NCI-H510A treated with DMSO at 0.1 percent for 48 hours (cell line): Measurements from ENCODE around the gene CLRN3.

Experiments used
- DNase-seq: peaks from one replicate; lab custom pipeline; 2025; lab: John Stamatoyannopoulos, UW

Gene CLRN3

DNA sequence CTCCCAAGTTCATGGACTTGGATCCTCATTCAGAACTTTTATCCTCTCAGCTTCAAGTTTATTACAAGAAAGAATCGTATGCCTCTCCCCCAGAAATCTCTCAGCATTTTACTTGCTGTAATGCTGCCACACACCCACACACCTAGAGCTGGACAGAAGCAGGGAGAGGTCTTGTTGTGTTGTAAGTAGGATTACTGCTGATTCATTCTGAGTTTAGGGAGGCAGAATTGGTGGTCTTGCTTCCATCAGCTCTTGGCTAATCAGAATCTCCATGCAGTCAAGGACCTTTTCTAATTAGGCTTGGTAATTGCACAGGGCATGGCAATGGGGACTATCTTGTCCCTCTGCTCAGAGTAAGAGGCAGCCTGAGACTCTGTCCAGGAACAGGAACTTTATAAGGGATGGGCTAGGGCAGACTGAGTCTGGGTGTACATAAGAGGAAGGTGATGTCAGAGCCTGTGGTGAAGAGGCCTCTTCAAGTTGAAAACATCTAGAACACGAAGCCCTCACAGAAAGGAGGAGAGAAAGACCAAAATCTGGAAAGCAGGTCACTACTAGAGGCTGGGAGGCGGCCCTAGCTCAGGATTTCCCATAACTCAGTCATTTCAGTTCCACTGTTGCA lies 7.1 kb upstream of the CLRN3 start:
- DNase-seq, result no peak

DNA sequence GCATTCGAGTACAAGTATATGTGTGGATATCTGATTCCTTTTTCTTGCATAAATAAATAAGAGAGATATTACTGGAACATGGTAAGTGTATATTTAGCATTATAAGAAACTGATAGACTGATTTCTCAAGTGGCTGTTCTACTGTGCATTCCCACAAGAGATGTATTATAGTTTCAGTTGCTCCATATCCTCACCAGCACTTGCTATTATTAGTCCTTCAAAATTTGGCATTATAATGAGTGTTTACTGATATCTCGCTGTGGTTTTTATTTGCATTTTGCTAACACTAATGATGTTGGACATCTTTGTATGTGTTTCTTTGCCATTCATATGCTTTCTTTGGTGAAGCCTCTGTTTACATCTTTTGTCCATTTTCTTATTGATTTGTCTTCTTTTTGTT lies 4.4 kb upstream of the CLRN3 start:
- no peak for DNase-seq

DNA sequence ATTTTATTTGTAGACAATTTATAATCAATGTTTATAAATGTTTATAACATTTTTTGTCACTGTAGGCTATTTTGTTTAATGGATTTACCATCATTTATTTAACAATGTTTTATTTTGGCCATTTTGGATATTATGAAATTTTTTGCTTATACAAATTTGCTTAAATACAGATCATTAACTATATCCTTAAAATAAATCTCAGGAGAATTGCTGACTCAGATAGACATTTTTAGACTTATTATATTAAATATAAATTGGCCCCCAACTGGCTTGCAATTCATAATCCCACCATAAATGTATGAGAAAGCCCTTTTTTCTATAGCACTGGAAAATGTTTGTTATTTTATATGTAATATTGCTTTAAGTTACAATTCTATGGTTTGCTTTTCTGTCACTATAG lies 3.8 kb upstream of the CLRN3 start:
- no peak for DNase-seq

DNA sequence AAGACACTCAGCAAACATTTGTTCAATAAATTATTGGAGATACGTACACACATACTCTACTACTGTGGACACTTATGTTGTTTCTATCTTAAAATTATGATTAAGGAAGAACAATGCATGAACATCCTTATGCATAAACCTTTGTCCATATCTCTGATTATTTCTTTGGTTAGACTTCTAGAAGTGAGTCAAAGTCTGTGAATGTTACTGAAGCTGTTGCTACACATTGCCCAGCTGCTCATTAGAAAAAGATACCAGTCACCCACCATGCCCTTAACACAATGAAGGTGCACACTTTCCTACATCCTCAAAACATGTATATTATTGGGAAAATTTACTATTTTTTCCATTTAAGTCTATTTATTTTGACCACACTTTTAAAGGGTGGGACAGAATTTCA lies 1.4 kb upstream of the CLRN3 start:
- no peak for DNase-seq

DNA sequence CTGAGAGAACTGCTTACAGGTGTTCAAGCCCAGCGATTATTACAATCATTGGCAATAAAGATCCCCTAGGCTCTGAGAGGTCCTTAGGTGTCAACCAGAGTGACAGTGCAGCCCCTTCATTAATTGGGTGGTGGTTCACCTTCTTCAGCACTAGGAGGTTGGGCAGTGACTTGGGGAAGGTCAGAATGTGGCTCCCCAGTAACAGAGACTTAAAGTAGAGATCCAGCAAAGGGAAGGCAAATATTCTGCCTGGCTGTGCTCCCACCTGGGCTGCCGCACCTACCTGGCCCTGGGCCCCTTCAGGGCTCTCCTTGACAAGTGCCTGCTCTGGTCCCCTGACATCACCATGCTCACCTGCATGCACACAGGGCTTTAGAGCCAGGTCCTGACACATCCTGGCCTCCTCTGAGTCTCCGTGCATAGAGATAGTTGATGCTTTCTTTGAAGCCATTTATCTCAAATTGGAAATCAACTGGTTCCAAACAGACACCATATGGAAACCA lies 1.9 kb downstream of the CLRN3 start:
- DNase-seq, result no peak

DNA sequence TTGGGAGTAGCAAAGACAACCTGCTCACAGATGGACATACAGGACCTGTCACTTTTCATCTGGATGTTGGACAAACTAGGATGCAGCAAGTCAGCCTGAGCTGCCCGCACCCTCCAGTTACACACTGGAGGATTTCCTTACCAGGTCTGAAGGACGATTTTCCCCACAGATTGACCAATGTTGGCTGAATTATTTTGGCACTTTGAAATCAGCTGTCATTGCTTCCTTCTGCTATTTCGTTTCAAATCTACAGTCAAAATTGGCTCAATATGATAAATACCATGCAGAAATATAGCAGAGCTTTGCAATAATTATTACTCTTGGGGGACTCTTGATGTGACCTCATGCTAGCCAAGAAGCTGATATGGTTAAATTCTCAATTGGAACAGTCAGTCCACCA lies 2.5 kb downstream of the CLRN3 start:
- no peak for DNase-seq

DNA sequence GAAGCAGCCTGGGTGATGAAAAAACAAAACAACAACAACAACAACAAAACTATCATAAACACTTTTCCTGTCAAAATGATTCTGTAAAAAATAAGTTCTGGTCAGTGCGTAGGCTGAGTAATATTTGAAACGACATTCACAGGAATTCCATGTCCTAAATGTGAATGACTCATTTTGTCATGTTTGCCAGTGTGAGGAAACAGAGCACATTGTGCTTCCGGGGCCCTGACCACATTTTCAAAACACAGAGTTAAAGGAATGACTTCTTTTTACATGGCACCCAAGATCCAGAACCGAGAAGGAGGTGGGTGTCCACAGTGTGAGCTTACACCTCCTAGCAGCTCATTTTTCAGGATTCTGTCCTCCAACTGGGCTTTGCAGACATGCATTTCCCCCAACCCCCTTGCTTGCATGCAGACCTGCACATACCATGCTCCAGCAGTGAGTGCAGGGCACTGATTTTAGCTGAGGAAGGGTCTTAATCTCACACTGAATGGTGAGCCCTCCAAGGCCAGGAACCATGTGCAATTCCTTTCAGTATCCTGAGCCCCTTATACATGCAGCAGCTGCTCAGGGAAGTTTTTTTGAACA lies 3.0 kb downstream of the CLRN3 start:
- no peak for DNase-seq

DNA sequence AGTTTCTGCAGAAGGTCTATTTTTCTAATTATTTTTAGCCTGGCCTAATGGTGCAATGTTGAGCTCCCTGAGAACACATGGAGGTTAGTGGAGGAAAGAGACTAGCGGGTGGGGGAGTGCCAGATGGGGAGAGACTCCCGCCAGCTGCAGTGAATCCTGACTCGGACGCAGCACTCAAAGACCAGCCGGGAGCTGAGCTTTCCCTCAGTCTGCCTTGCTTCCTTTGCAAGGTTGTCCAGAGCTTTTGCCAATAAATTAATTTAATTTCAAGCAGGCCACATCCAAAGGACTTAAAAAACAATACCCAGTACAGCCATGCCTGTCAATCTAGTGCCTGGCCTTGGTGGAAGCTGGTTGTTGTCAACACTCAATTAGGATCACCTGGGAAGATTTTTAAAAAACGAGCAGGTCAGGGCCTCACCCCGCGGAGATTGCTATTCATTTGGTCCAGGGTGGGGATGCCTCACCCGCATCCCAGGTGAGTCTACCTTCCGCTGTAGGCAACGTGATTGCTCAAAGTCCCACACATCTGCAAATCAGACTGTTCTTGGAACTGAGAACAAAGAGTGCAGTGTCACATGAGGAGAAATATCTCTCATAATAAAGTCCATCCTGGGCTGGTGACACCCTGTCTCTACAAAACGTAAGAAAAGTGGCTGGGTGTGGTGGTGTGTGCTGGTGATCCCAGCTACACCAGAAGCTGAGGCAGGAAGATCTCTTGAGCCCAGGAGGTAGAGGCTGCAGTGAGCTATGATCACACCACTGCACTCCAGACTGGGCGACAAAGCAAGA lies 4.0 kb downstream of the CLRN3 start:
- no peak for DNase-seq

DNA sequence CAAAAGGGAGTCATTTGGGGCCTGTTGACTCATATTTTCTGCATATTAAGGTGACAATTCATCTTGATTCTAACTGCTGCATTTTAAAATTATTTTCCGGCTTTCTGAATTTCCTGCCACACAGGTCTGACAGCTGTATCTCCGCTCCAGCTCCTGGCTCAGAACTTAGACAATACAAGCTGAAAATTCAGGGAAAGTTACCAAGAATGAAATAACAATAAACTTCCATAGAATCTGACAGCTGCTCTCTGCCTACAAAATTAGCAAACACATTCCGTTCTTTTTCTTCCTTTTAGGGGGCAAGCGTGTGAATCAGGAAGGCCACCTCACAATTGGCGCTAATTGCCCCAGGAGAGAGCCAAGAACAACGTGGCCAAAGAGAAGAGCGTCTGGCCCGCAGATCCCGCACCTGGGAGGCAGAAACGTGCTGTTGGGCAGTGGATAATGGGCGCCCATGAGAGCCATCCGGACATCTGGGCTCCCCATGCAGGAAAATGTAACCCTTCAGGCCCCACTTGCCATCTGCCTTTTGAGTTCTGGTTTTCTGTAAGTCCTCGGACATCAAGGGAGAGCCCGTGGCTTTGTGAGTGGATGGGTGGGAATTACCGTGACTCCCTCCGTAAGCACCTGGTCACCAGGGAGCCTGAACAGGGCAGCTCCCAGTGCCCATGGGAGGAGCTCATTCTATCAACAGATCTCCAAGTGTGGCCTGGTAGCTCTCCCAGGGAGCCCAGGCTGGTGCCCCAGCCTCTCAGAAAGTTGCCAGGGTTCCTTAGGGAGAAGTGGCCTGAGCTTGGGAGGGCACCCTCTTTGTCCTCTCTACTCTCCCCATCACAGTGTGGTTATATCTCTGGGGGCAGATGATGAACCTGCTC lies 5.0 kb downstream of the CLRN3 start:
- no peak for DNase-seq

DNA sequence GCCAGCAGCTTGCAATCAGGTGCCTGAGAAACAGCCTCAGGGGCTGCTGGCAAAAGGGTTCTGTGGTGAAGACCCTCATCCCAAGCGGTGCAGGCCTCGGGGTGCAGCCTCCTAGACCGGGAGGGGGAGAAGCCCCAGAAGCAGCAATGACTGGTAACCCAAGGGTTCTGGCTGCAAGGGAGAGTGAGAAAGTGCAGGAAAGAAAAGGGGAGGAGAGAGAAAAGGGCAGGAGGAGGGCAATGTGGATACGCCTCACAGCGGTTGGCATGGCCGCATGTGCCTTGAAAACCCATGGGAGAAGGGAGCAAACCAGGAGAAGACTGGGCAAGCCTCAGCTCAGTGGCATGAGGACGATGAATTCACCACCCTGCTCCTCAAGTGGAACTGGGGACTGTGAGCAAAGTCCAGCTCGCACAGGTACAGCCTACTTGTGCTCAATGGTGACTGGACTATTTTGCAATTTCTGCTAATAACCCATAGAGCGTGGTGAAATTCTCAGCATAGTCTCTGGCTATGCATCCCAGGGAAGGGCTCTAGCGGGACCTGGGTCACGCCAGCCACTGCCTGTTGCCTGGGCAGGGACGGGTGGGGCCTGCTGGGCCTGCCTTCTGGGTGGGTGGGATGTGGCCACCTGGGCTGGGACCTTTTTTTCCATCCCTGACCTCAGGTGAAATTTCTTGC lies 6.2 kb downstream of the CLRN3 start:
- no peak for DNase-seq

DNA sequence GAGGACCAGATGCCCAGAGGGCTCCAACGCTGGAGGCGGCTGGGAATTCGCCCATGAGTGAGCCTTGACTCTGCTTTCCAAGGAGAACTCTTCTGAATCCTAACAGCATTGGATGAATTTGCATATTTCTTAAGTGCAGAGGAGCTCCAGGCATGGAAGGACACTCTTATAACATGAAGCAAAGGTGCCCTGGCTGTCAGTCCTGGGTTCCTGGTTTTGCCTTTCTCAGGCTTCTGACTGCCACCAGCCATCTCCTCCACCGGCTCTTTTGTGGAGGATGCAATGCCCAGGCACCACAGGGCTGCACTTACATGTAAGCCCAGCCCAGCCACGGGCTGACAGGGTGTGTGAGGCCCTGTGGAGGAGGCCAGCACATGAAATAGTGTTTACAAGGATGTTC lies 8.2 kb downstream of the CLRN3 start:
- no peak for DNase-seq

DNA sequence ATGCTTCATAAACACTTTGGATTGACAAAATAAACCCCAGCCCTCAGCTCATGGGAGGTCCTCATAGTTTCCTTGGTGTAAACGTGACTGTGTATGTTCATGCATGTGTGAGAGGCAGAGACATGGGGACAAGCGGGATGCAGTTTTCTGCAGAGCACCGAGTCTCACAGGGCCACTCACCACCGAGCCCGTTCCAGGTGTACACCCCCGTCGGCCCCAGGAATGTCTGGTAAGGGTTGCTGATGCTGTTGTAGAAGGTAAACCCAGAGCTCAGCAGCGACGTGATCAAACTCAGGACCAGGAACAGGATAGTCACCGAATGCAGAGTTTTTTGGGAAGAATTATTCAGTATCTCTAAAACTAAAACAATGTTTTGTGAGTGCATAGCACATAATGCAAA lies 9.2 kb downstream of the CLRN3 start:
- no peak for DNase-seq

DNA sequence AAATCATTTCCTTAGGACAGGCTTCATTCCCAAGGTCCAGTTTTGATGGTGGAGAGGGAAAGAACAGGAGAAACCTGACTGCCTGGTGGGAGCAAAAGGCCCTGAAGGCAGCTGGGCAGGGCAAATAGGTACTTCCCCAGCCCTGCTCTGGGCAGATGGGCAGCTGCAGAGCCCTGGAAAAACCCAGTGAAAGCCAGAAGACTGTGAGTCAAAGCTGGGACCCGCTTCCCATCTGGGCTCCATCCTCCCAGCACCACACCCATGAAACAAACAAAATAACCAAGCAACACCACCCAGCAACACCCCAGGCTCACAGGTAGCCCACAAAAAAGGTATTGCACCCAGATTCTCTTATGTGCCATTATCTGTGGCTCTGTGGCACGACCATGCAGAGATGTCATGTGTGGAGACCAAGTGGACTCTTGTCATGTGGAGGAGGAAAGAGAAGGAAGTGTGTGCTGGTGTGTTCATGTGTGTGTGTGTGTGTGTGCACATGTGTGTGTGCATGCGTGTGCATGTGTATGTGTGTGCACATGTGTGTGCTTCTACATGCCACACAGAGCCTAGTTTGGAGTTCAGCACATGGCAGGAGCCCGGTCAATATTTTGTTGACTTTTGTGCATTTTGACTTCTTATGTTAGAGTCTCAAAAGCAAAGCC lies 9.8 kb downstream of the CLRN3 start:
- no peak for DNase-seq

DNA sequence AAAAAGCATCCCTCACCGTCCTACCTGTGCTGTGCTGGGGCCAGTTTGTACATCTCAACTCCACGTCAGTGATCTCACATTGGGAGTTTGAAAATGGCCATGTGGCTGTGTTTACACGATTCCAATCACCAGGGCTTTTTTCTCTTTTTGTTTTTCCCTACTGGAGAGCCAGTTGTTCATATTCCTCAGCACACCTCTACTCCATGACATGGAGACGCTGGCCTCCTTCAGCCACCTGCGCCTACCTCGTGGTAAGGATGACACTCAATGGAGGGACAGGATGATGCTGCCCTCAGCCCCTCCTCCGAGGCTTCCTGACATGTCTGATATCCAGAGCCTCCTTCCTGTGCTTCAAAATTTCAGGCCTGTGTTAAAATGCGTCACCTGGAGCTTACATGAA lies 10.3 kb downstream of the CLRN3 start:
- DNase-seq, result no peak

DNA sequence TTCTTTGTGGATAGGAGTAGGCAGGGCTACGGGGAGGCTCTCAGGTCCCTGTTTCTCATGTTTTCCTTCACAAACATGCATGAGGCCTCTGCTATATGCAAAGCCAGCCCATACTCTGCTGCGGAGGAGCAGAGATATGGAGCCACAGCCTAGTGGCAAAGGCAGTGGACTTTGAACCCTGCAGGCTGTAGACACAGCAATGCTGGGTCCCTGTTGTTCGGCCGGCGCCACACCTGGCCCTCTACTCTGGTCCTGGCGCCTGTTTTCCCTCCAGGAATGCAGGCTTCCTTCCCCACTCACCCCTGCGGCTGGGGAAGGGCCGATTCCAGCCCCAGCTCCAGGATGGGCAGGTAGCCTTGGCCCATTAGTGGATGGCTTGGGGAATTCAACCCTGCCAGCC lies 11.5 kb downstream of the CLRN3 start:
- no peak for DNase-seq

DNA sequence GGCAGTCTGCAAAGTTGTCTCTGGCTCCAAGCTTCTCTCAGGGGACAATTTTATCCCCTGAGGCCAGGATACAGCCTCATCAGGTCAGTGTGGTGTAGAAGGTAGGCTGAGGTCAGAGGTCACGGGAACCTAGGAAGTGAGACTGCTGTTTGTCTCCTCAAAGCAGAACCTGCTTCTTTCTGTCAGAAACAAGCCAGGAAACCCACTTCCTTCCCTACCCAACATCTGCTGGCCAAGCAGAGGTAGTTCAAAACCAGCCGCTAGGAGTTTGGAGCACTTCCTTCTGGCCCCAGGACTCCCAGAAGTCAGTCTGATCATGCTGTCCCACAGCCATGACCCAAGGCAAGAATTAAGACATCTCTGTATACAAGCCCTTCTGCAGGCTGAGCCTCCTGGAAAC lies 12.2 kb downstream of the CLRN3 start:
- no peak for DNase-seq

DNA sequence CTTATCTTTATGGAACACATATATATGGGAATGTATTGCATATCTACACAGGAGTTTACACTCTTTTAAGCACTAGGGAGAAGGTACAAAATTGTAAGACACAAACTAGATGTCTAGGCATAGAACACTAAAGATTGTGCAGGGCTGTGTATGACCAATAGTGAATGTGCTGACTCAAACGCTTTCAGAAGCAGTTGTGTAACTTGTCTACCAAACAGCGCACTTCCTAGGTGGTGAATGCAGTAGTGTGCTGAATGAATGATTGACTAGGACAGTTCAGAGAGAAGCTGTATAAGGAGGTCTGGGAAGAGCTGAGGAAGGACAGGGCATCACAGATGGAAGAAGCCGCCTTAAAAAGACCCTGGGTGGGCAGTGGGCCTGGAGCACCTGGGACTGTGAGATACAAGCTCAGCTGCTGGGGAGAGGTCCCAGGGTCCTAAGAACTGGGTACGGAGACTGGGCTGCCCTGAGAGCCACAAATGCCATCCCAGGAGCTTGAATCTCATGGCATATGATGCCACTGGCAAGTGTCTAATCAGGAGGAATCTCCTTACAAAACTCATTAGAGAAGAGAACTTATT lies 14.2 kb downstream of the CLRN3 start:
- no peak for DNase-seq

DNA sequence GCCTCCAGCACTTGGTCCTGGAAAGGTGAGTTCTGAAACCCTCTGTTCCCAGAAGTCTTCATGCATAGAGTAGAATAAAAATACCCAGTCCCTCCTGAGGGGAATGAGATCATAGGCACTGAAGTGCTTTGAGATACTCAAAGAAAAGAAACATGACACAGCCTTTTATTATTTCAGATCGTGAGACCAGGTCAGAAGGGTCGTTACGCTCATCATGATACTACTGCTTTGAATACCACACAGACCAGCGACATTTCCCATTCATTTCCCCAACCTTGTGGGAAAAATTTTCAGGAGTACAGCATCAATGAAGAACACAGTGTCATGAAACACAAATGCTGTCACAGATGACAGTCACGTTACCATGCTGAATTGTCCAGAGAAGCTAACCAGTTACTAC lies 15.0 kb downstream of the CLRN3 start:
- DNase-seq, result no peak

DNA sequence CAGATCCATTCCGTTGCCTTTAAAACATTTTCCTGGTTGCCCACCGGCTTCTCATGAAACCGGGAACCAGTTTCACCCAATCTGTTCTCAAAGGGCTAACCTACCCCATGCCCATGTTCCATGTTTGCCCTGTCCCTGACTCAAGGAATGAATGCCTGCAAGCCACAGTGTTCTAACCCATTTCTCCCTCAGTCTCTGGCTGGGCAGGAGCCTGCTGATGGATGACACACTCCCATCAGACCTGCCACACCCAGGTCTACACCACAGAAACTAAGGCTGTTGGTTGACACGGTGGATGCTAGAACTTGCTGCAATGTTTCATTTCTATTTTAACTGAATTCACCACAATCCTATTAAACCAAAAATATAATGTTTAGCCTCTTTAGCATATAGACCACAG lies 15.6 kb downstream of the CLRN3 start:
- DNase-seq, result no peak

DNA sequence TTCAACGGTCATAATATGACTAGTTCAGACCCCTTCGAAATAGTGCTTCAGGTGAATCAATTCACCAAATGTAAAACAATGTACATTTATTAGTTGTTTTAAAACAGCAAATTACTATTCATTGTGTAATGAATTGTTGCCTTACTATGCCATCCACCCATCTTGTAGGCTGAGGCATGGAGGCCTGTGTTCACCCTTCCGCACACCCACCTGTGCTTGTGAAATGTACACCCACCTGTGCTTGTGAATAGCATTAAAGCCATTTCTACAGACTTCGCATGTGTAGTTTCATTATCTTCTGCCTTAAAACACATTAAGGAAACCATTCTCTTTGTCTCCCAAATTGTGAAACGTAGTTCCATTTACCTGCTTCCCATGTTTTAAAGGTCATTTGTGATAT lies 16.8 kb downstream of the CLRN3 start:
- DNase-seq, result no peak

DNA sequence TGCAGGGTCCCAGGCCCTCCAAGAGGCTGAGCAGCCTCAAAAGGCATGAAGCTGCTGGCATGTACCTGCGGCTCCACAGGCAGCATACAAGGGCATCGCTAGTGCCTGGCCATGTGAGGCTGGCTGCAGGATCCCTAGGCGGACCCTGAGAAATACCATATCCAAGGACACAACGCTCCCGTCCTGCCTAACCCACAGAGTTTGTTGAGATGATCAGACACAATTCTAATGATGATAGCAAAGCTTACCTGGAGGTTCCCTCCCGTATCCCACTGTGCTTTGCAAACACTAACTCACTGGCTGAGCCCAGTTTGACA lies 17.3 kb downstream of the CLRN3 start:
- DNase-seq, result no peak
